ENCODE measurements around the gene ZCCHC3. TPM values are rescaled to one million over a fixed set of nuclear protein-coding genes. Genes with fewer than 3 reads are reported as not detected.

The ZCCHC3 gene
- total and polyA plus RNA-seq, 4 donors = 2.4 to 22.1 (median 5.6) TPM

- no peak for TF ChIP-seq ZBTB33 (IDR thresholded peaks at IDR 0.05)
- TF ChIP-seq EGR1 (IDR thresholded peaks at IDR 0.05; ENCODE audit: low read depth in 2 of 2) = no peak
- no peak for TF ChIP-seq CTCF (IDR thresholded peaks at IDR 0.05; ENCODE audit: low read depth, low read length, missing input control)
- no peak for TF ChIP-seq JUND (IDR thresholded peaks at IDR 0.05)
Measured at GRCh38 chr20:328027-328974, 30.9 kb downstream of the ZCCHC3 start (continued).

- no peaks in the 10 kb centered on the region for H3K27me3 ChIP-seq (ENCODE audit: control insufficient read depth in 4 of 4, insufficient read depth in 4 of 4, low read length in 3 of 4)
- no peak overlapping the region for H3K4me3 ChIP-seq (ENCODE audit: low read depth in 1 of 3, low read length in 3 of 3)
- H3K9me3 ChIP-seq (ENCODE audit: control insufficient read depth in 4 of 4, low read length in 3 of 4) = no peaks in the 10 kb centered on the region
- no peak for DNase-seq (ENCODE audit: low spot score)
- peaks cover 5 to 31% (median 16%) of the 10 kb centered on the region in 4 donors for H3K4me1 ChIP-seq (ENCODE audit: control insufficient read depth in 4 of 4, insufficient read depth in 4 of 4, low read length in 3 of 4)
- H3K36me3 ChIP-seq (ENCODE audit: control insufficient read depth in 4 of 4, insufficient read depth in 3 of 4, low read depth in 1 of 4, low read length in 3 of 4) = no peaks in the 10 kb centered on the region
- no peak for TF ChIP-seq FOXA1 (IDR thresholded peaks at IDR 0.05)
- no peak for TF ChIP-seq RAD21 (IDR thresholded peaks at IDR 0.05)
- TF ChIP-seq FOXA2 (IDR thresholded peaks at IDR 0.05) = no peak
- TF ChIP-seq YY1 (IDR thresholded peaks at IDR 0.05) = no peak
- no peak for TF ChIP-seq RXRA (IDR thresholded peaks at IDR 0.05)
- TF ChIP-seq REST (IDR thresholded peaks at IDR 0.05) = no peak
- TF ChIP-seq GABPA (IDR thresholded peaks at IDR 0.05 in 1 of 2, conservative IDR thresholded peaks at IDR 0.05 in 1 of 2) = no peak
- no peak for TF ChIP-seq NR2F2 (IDR thresholded peaks at IDR 0.05)
- no peak for TF ChIP-seq EGR1 (IDR thresholded peaks at IDR 0.05; ENCODE audit: low read depth in 2 of 2)
- TF ChIP-seq ATF3 (IDR thresholded peaks at IDR 0.05) = no peak
- no peak for TF ChIP-seq HNF4G (IDR thresholded peaks at IDR 0.05)
- no peak for TF ChIP-seq HNF4A (conservative IDR thresholded peaks at IDR 0.05)
- TF ChIP-seq TAF1 (conservative IDR thresholded peaks at IDR 0.05) = no peak
- no peak for TF ChIP-seq CTCF (IDR thresholded peaks at IDR 0.05; ENCODE audit: low read depth, low read length, missing input control)
- TF ChIP-seq ZBTB33 (IDR thresholded peaks at IDR 0.05) = no peak
- TF ChIP-seq JUND (IDR thresholded peaks at IDR 0.05) = no peak
- no peak for TF ChIP-seq SP1 (IDR thresholded peaks at IDR 0.05)
- TF ChIP-seq MAX (IDR thresholded peaks at IDR 0.05) = no peak
- no peak overlapping the region for H3K9ac ChIP-seq (ENCODE audit: low read depth in 1 of 2, low read length in 2 of 2)
- H3K27ac ChIP-seq (ENCODE audit: low read depth in 1 of 2, low read length in 2 of 2) = no peak overlapping the region
- 78% methylated on average over 7 of the region's 7 CpGs for WGBS
Measured at GRCh38 chr20:328975-329695, 31.8 kb downstream of the ZCCHC3 start.

All from liver (tissue), 9 donors.